Retina (tissue), 1 donor: ENCODE measurements around the gene PLSCR2.
"Not testable (repeated sequence)": the region's sequence is repeated elsewhere in the genome, so short reads cannot be mapped to it uniquely, and the experiment has no call there.

Source experiments
- DNase-seq: peaks from one replicate; pipeline ENCODE4 v3.0.0-alpha.2; 2016

The PLSCR2 gene

DNA sequence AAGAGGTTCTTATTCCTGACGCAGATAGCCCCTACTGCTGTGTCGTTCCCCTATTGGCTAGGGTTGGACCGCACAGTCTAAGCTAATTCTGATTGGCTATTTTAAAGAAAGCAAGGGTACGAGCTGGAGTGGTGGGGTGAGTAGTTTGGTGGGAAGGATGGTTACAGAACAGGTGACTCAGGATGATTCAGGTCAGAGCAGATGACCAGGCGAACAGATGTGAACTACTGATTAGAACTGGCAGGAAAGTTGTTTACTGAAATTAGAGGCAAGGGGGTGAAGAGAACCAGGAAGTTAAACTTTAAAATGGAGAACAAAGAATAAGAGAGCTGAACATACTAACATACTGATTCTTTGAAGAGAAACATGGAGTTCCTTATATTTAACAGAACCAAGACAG lies 56.6 kb downstream of the PLSCR2 start:
- not testable (repeated sequence) for DNase-seq

DNA sequence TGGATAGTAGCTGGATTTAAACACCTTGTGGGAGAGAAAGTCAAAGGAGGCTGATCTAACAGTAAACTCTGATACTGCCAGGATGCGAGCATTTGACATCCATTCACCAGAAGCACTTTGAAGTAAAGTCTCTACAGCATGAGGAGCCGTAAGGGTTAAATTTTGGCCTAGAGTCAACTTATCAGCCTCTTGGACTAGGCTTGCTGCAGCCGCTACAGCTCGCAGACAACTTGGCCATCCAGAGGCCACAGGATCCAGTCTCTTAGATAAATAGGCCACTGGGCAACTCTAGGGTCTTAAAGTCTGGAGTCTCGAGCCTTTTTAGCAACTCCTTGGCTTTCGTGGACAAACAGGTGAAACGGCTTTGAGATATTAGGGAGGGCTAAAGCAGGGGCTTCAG lies 61.4 kb downstream of the PLSCR2 start:
- DNase-seq = no peak

- no peak for DNase-seq
Measured at GRCh38 chr3:146404436-146404835, 64.9 kb downstream of the PLSCR2 start.

- DNase-seq = no peak
Measured at GRCh38 chr3:146403792-146404191, 65.6 kb downstream of the PLSCR2 start.

- no peak for DNase-seq
Measured at GRCh38 chr3:146396792-146397191, 72.6 kb downstream of the PLSCR2 start.

DNA sequence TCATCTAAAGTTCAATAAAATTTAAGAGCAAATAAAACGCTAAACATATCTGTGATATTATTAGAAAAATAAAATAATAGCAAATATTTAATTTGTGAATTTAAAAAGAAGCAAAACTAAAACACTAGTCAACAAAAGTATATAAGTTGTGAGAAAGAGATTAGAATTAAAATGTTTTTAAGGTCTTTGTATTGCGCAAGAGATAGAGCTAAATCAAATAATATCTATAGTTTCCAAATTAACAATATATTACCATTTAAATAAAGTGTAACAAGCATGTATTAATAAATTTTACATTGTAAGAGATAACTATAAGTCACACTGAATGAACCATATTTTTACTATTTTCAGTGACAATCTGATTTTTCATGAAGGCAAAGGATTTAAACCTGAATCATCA lies 74.2 kb downstream of the PLSCR2 start:
- DNase-seq = no peak

GRCh38 chr3:146390957-146391356 lies 78.4 kb downstream of the PLSCR2 start:
- DNase-seq = no peak

DNA sequence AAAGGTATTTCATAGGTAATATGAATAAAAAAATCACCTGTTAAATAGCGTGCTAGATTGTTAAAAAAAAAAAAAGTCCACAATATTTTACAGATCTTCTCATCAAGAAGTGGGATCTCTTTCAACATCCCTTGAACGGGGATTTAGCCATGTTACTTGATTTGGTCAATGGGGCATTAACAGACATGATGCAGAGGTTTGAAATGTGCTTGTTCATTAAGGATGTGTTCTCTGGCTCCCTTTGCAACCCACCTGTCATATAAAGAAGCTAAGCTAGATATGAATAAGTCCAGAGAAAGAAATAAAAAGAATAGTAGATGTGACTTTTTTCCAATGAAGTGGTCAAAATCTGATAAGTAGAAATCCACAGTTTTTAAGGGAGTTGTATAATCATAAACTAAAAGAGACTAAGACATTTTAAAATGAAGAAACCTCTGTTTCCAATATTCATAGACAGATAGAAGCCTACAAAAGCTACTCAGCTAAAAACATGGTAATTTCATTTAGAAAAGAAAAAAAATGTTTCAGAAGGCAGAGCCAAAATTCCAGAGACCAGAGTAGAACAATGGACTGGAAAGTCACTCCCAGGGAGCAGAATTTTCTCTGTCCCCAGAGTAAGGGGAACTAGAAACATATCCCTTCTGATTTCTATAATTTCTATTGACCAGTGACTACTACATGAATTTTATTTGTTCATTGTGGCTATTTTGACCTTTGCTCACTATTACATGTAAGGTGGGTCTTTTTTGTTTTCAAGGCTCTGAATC lies 79.2 kb downstream of the PLSCR2 start:
- no peak for DNase-seq

DNA sequence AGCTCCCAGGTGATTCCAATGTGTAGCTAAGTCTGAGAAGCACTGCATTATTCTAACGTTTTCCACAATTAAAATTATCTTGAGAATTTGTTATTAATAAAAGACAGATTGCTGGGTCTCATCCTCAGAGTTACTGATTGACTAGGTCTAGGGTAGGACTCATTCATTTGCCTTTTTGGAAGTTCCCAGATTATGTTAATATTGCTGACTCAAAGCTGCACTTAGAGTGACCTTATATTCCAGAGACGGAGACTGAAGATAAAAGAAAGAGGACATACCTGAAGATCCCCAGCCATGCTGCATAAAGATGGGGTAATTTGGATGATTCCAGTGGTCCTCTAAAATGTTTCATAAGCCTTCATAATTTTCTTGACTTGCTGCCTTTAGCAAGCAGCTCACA lies 81.8 kb downstream of the PLSCR2 start:
- no peak for DNase-seq

- no peak for DNase-seq
Measured at GRCh38 chr3:146386936-146387335, 82.4 kb downstream of the PLSCR2 start.

GRCh38 chr3:146384786-146385185 lies 84.6 kb downstream of the PLSCR2 start:
- DNase-seq = no peak
